AG04449 (cell line): ENCODE measurements around the gene KRTAP10-2.

Experiments
- CTCF ChIA-PET: fragments of 350-600 bp; formaldehyde crosslinking; extraction: SDS; loops from one replicate; lab custom pipeline; 2021; ENCODE audit warnings: antibody characterized with exemption; lab: Yijun Ruan, JAX
- POLR2A ChIA-PET: fragments of 400-600, 350-600 bp; formaldehyde crosslinking; extraction: SDS; loops from one replicate; lab custom pipeline; 2020; ENCODE audit warnings: antibody characterized with exemption, inconsistent platforms; lab: Yijun Ruan, JAX
- DNase-seq: peaks from one replicate; pipeline ENCODE4 v3.0.0-alpha.2; 2010; ENCODE audit warnings: low read depth, low spot score
- H3K4me3 ChIP-seq: 2 replicates; pipeline ENCODE4 v1.5.1; 2011; ENCODE audit warnings: low read depth, mild to moderate bottlenecking, control low read depth, low read length
- TF ChIP-seq, protein P1 (sequence below): IDR thresholded peaks from one replicate; pipeline ENCODE4 v1.5.1; 2011; ENCODE audit warnings: mild to moderate bottlenecking, moderate library complexity, low read length, control low read depth, inconsistent platforms; ENCODE audit not compliant: insufficient read depth; ENCODE audit errors: missing control alignments

KRTAP10-2 gene

DNA sequence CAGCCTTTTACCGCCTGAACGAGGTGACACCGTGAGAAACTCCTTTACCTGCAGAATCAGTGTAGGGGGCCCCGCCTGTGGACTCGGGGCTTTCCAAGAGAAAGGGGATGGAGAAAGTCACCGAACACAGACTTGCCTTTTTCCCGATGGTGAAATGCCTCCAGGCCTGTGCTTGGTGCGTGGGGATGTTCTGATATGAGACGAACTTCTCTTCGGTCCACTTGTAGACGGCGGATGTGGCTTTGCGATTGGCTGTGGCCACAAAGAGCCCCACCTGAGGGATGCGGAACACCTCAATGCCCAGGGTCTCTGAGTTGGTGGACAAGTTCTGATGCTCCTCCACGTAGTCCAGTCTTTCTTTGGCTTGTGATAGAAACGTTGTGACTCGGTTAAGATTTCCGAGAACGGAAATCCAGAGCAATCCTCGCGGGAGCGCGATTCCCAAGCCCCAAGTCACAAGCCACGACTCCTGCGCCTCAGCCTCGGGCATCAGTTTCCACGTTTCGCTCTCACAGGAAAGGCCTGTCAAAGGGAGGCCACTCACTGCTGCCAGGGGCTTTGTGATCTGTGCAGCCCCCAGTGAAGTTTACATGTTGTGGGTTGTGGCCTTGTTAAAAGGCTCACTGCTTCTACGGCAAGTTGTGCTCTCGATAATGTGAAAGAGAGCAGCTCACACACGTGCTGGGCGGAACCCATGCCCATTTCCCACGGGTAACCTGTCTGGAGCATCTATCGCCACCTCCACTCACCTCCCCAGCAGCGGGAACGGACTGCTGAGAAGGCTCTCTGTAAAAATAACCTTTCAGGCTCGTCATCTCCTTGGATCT lies 23.9 kb downstream of the KRTAP10-2 start:
- DNase-seq, result no peak
- ChIA-PET POLR2A (no interaction called here), CTCF (no interaction called here)
- H3K4me3 ChIP-seq, result no peak overlapping the region
- TF ChIP-seq, protein P1, sequence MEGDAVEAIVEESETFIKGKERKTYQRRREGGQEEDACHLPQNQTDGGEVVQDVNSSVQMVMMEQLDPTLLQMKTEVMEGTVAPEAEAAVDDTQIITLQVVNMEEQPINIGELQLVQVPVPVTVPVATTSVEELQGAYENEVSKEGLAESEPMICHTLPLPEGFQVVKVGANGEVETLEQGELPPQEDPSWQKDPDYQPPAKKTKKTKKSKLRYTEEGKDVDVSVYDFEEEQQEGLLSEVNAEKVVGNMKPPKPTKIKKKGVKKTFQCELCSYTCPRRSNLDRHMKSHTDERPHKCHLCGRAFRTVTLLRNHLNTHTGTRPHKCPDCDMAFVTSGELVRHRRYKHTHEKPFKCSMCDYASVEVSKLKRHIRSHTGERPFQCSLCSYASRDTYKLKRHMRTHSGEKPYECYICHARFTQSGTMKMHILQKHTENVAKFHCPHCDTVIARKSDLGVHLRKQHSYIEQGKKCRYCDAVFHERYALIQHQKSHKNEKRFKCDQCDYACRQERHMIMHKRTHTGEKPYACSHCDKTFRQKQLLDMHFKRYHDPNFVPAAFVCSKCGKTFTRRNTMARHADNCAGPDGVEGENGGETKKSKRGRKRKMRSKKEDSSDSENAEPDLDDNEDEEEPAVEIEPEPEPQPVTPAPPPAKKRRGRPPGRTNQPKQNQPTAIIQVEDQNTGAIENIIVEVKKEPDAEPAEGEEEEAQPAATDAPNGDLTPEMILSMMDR, result no peak

DNA sequence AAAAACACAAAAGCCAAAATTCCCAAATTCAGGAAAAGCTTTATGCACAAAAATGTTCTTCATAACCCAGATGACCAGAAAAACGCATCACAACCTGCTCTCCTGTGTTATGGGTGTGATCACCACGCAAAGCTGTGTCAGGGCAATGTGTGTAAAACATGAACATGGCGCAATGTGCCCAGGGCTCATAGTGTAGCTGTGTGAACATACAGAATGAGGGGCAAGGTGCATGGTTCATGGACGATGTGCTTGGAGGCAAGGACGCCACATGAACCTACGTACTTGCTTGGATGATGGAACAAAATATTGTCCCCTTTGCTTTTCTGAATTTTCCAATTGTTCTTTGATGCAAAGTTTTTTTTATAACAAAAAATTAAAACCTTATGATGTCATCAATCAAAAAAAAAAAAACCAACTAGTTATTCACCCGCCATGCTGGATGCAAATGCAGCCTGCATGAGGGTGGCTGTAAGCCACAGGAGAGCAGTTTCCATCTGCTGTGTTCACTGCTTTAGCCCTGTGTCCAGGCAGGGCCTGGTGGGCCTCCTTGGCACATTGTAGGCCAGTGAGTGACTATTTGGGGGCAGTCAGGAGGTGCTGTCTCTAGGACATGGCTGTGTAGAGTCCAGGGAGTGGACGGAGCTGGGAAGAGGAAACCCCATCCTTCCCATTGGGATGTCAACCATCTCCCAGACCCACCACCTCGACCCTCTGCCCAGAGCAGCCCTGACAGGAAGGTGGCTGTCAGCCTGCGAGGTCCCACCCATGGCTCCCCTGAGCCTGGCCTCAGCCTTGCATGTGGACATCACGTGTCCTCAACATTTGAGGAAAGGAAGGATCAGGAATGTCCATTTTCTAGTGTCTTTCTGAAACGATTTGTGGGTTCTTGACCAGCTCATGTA lies 25.0 kb downstream of the KRTAP10-2 start:
- no peak overlapping the region for H3K4me3 ChIP-seq
- ChIA-PET POLR2A (no interaction called here), CTCF (no interaction called here)
- DNase-seq, result no peak
- TF ChIP-seq, protein P1, result no peak

DNA sequence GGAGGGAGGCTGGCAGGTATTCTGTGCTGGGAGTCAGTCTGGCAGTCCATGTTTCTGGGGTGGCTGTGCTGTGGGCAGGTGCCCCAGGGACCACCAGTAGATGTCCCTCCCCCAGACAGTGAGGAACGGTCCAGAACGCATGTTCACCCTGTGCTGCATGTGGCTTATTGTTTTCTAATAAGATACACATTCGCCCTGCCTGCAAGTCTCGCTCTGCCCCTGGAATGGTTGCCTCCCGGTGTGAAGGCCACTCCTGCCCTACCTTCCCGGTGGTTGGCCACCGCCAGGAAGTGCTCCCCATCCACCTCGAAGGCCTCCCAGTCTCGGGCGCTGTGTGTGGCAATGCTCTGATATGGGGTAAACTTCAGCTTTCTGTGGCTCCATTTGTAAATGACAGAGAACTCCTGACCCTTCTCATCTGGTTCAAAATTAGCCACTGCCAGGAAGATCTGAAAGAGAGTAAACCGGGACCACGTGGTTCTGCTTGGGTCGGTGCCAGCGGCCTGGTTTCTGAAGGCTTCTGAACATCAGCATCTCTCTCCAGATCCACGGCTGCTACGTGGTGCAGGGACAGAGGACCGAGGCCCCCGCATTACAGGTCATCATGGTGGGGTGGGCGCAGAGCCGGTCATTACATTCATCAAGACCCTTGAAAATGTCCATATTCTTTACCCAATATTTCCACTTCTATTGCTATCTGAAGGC lies 25.8 kb downstream of the KRTAP10-2 start:
- POLR2A ChIA-PET, result no interaction called here
- no peak for DNase-seq

DNA sequence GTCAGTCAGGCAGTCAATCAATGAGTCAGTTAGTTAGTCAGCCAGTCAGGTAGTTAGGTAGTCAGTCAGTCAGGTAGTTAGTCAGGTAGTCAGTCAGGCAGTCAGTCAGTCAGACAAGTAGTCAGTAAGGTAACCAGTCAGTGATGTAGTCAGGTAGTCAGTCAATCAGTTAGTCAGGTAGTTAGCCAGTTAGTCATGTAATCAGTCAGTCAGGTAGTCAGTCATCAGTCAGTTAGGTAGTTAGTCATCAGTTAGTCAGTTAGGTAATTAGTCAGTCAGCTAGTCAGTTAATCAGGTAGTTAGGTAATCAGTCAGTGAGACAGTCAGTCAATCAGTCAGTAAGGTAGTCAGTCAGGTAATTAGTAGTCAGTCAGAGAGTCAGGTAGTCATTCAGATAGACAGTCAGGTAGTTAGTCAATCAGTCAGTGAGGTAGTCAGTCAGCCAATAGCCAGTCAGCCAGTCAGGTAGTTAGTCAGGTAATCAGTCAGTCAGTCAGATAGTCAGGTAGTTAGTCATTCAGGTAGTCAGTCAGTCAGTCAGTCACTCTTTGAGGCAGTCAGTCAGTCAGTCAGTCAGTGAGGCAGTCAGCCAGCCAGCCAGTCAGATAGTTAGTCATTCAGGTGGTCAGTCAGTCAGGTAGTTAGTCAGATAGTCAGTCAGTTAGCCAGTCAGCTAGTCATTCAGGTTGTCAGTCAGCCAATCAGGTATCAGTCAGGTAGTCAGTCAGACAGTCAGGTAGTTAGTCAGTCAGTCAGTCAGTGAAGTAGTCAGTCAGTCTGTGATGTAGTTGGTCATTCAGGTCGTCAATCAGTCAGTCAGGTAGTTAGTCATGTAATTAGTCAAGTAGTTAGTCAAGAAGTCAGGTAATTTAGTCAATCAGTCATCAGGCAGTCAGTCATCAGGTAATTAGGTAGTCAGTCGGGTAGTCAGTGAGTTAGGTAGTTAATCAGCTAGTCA lies 26.6 kb downstream of the KRTAP10-2 start:
- no peak for DNase-seq
- ChIA-PET CTCF (no interaction called here), POLR2A (no interaction called here)
- TF ChIP-seq, protein P1, result no peak
- no peak overlapping the region for H3K4me3 ChIP-seq

More for the DNA sequence above, 25.8 kb downstream of the KRTAP10-2 start:
- no peak overlapping the region for H3K4me3 ChIP-seq
- TF ChIP-seq, protein P1, result no peak
- CTCF ChIA-PET, result no interaction called here

DNA sequence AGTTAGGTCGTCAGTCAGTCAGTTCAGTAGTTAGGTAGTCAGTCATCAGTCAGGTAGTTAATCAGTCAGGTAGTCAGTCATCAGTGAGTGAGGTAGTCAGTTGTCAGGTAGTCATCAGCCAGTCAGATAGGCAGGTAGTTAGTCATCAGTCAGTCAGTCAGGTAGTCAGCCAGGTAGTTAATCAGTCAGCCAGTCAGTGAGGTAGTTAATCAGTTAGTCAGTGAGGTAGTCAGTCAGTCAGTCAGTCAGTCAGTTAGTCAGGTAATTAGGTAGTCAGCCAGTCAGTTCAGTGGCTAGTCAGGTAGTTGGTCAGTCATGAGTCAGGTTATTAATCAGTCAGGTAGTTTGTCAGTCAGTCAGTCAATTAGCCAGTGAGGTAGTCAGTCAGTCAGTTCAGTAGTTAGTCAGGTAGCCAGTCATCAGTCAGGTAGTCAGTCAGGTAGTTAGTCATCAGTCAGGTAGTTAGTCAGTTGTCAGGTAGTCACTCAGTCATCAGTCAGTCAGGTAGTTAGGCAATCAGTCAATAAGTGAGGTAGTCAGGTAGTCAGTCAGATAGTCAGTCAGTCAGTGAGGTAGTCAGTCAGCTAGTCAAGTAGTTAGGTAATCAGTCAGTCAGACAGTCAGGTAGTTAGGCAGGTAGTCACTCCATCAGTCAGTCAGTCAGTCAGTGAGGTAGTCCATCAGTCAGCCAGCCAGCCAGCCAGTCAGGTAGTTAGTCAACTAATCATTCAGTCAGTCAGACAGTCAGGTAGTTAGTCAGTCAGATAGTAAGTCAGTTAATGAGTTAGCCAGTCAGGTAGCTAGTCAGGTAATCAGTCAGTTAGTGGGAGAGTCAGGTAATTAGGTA lies 27.5 kb downstream of the KRTAP10-2 start:
- ChIA-PET POLR2A (no interaction called here), CTCF (no interaction called here)
- no peak overlapping the region for H3K4me3 ChIP-seq
- no peak for DNase-seq
- TF ChIP-seq, protein P1, result no peak
